Activated T-cell treated with anti-CD3 and anti-CD28 coated beads for 48 hours (primary cell): Measurements from ENCODE around the gene FOXP3.
"Not testable (repeated sequence)": the region's sequence is repeated elsewhere in the genome, so short reads cannot be mapped to it uniquely, and the experiment has no call there.

Experiments
- DNase-seq: peaks from one replicate; pipeline ENCODE4 v3.0.0-alpha.2; 2020; ENCODE audit warnings: low read depth

Gene FOXP3

GRCh38 chrX:49264460-49264859, at the start of gene FOXP3:
Gene FOXP3, minus strand, starts transcription at chrX:49264710. Its CDS starts 6,205 bp downstream, at chrX:49258505.
- DNase-seq: no peak

GRCh38 chrX:49312176-49312575, 47.7 kb upstream of the FOXP3 start:
- no peak for DNase-seq

GRCh38 chrX:49310371-49310770, 45.9 kb upstream of the FOXP3 start:
- no peak for DNase-seq

GRCh38 chrX:49309401-49309981, 45.0 kb upstream of the FOXP3 start:
- no peak for DNase-seq

- DNase-seq: no peak
These were observed 44.2 kb upstream of the FOXP3 start for GRCh38 chrX:49308604-49309269.

- not testable (repeated sequence) for DNase-seq
These were observed 43.3 kb upstream of the FOXP3 start for GRCh38 chrX:49307775-49308174.

- DNase-seq: no peak
These were observed 38.8 kb upstream of the FOXP3 start, which contains the start of gene GAGE10 for GRCh38 chrX:49303346-49303745. Gene GAGE10, plus strand, starts transcription at chrX:49303646. Its CDS starts 1,214 bp downstream, at chrX:49304860.

GRCh38 chrX:49300703-49301102, 36.2 kb upstream of the FOXP3 start:
- no peak for DNase-seq

- not testable (repeated sequence) for DNase-seq
These were observed 34.8 kb upstream of the FOXP3 start for GRCh38 chrX:49299293-49299692.

GRCh38 chrX:49292400-49293362, 28.2 kb upstream of the FOXP3 start:
- no peak for DNase-seq

GRCh38 chrX:49291615-49292337, 27.3 kb upstream of the FOXP3 start:
- peak; percentile 59 for DNase-seq

GRCh38 chrX:49290215-49290614, 25.7 kb upstream of the FOXP3 start:
- no peak for DNase-seq

GRCh38 chrX:49287665-49288064, 23.2 kb upstream of the FOXP3 start:
- no peak for DNase-seq

GRCh38 chrX:49286581-49286980, 22.1 kb upstream of the FOXP3 start:
- DNase-seq: no peak

- no peak for DNase-seq
These were observed 21.6 kb upstream of the FOXP3 start for GRCh38 chrX:49286136-49286535.

- DNase-seq: no peak
These were observed 19.7 kb upstream of the FOXP3 start for GRCh38 chrX:49284212-49284611.

GRCh38 chrX:49282647-49283011, 18.1 kb upstream of the FOXP3 start:
- DNase-seq: no peak

GRCh38 chrX:49278081-49278480, 13.6 kb upstream of the FOXP3 start:
- no peak for DNase-seq

GRCh38 chrX:49277535-49277830, 13.0 kb upstream of the FOXP3 start:
- no peak for DNase-seq

- DNase-seq: no peak
These were observed 12.4 kb upstream of the FOXP3 start for GRCh38 chrX:49276671-49277534.

GRCh38 chrX:49276207-49276606, 11.7 kb upstream of the FOXP3 start:
- no peak for DNase-seq
